ENCODE data around the gene NTF3.

- TF ChIP-seq, protein P1, sequence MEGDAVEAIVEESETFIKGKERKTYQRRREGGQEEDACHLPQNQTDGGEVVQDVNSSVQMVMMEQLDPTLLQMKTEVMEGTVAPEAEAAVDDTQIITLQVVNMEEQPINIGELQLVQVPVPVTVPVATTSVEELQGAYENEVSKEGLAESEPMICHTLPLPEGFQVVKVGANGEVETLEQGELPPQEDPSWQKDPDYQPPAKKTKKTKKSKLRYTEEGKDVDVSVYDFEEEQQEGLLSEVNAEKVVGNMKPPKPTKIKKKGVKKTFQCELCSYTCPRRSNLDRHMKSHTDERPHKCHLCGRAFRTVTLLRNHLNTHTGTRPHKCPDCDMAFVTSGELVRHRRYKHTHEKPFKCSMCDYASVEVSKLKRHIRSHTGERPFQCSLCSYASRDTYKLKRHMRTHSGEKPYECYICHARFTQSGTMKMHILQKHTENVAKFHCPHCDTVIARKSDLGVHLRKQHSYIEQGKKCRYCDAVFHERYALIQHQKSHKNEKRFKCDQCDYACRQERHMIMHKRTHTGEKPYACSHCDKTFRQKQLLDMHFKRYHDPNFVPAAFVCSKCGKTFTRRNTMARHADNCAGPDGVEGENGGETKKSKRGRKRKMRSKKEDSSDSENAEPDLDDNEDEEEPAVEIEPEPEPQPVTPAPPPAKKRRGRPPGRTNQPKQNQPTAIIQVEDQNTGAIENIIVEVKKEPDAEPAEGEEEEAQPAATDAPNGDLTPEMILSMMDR (IDR thresholded peaks at IDR 0.05) = no peak
- TF ChIP-seq POLR2A (IDR thresholded peaks at IDR 0.05) = no peak
These were observed 14.4 kb upstream of the NTF3 start for GRCh38 chr12:5417500-5417899.

Data from lower leg skin (tissue), 3 donors.